Panc1 (cell line): ENCODE results near the gene FGF5.

Experiments used
- CTCF ChIP-seq: fragments of 450-650 bp; IDR thresholded peaks from 2 replicates; pipeline ENCODE4 v1.5.1; 2017; ENCODE audit warnings: mild to moderate bottlenecking
- POLR2AphosphoS5 ChIP-seq: IDR thresholded peaks from 2 replicates; pipeline ENCODE4 v1.6.1; 2012; ENCODE audit warnings: mild to moderate bottlenecking, low read depth, low read length, moderate library complexity
- REST ChIP-seq, 2 experiments: IDR thresholded peaks; 2 replicates each; pipeline ENCODE4 v1.6.1; 2011 to 2012; ENCODE audit warnings: low read depth in 2 of 2, control low read depth in 1 of 2, low read length in 1 of 2, mild to moderate bottlenecking in 1 of 2, moderate library complexity in 1 of 2; ENCODE audit not compliant: insufficient read depth in 1 of 2
- SIN3A ChIP-seq: IDR thresholded peaks from 2 replicates; pipeline ENCODE4 v1.6.1; 2012; ENCODE audit warnings: low read depth, mild to moderate bottlenecking, low read length, moderate library complexity, borderline replicate concordance; ENCODE audit not compliant: insufficient read depth
- TCF7L2 ChIP-seq: IDR thresholded peaks from 2 replicates; pipeline ENCODE4 v1.6.1; 2011; ENCODE audit warnings: mild to moderate bottlenecking, low read depth, low read length, inconsistent platforms

GRCh38 chr4:80270321-80270720 lies 3.9 kb downstream of the FGF5 start:
- TF ChIP-seq CTCF (no peak), REST (IDR thresholded peaks at IDR 0.05; ENCODE audit: insufficient read depth in 1 of 2, low read depth in 2 of 2, low read length in 1 of 2) (no peak), TCF7L2 (no peak), POLR2AphosphoS5 (no peak), SIN3A (no peak)
